HG03469 (cell line): ENCODE data around the gene DCLK2.
"Not testable (repeated sequence)": the region's sequence is repeated elsewhere in the genome, so short reads cannot be mapped to it uniquely, and the experiment has no call there.

Source experiments
- ATAC-seq: cut with Tn5 transposase; IDR thresholded peaks from one replicate; pipeline ENCODE4 v1.9.1; 2021; ENCODE audit warnings: mild to moderate bottlenecking, moderate library complexity, moderate number of reproducible peaks; ENCODE audit not compliant: unreplicated experiment

Gene DCLK2

DNA sequence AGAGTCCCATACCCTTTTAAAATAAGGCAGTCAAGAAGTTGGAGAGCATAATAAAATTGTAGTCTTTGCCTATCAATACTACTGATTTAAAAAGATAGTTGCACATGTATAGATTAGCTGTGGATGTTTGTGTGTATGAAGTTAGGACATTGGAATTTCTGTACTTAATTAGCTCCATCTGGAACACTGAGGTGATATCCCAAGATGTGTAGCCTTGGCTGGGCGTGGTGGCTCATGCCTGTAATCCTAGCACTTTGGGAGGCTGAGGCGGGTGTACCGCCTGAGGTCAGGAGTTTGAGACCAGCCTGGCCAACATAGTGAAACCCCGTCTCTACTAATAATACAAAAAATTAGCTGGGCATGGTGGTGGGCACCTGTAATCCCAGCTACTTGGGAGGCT lies 119.0 kb downstream of the DCLK2 start:
- ATAC-seq: not testable (repeated sequence)

DNA sequence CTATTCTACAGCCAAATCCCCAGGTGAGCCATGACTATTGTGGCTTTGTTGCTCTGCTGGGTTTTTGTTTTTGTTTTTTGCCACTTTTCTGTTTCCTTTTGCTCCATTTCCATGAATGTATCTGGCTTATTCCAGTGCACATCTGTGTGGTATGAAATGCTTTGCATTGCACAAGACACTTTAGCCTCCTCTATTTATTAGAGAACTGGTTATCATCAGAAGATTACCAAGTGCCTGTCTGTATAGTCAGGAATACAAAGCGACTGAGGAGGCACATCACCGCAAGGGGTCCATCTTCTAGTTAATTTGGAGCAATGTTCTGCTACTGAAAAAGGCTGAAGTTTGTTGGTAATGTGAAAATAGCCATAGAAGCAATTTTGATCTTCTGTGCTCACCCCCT lies 120.8 kb downstream of the DCLK2 start:
- no peak for ATAC-seq

DNA sequence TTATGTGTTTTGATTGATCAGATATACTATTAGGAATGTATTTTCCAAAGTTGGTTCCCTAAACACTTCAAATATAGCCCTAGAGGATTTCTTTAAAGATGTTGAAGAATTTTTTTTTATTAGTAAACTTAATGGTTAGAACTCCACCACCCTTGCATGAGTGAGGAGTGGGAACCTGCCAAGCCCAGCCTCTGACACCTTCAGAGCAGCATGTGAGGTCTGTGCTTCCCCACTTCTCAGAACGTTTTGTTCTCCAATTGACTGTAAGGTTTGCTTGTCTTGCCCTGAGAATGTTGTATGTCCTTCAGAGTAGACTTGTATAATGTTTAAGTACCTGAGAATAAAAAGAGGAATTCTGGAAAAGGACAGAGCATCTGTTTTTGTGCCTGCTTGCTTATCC lies 126.8 kb downstream of the DCLK2 start:
- no peak for ATAC-seq

DNA sequence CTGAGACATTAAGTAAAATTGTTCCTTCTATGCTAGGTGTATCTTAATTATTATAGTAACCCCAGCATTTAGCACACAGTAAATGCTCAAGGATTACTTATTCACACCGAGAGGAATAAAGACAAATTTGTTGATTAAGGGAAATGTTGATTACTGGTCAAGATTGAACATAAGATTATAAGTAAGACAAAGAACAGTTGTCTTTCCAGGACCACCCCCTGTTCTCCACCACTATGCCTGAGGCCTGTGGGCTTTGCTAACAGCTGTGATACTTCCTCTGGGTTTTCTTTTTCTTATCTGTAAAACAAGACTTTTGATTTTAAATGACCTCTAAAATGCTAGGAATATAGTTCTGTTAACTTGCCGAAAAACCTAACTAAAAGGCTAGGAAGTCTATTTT lies 128.0 kb downstream of the DCLK2 start:
- no peak for ATAC-seq

DNA sequence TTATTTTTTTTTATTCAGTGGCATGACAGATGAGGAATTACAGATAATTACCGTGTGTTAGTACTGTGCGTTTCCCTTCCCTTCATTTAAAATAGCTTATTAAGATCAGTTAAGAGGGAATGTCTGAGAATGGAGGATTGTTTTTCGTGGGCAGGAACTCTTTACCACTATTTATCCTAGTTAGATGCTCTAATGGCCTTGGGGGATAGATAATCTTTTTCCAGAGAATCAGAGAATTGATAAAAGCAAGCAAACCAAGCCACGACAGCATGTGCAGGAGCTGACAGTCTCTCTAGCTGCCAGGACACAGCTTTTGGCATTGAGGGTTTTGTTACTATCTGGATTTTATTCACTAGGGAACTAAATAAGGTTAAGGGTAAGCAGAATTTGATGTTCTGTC lies 128.7 kb downstream of the DCLK2 start:
- no peak for ATAC-seq

DNA sequence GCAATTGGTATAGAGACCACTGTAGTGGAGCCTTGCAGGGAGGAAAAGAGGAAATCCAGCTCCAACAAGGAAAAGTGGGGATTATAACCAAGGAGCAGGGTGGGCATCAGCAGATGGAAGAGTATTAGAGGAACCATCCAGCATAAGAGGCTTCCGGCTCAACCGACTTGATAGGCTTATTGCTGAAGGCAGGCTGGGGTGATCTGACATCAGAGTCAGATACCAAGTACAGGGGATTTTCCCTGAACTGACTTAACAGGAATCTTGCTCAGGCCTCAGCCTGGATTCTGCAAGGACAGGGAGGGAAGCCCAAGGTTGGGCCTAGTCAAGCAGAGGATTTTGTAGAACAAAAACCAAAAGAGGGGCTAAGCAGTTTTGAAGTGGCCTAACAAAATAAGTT lies 129.6 kb downstream of the DCLK2 start:
- ATAC-seq: no peak

DNA sequence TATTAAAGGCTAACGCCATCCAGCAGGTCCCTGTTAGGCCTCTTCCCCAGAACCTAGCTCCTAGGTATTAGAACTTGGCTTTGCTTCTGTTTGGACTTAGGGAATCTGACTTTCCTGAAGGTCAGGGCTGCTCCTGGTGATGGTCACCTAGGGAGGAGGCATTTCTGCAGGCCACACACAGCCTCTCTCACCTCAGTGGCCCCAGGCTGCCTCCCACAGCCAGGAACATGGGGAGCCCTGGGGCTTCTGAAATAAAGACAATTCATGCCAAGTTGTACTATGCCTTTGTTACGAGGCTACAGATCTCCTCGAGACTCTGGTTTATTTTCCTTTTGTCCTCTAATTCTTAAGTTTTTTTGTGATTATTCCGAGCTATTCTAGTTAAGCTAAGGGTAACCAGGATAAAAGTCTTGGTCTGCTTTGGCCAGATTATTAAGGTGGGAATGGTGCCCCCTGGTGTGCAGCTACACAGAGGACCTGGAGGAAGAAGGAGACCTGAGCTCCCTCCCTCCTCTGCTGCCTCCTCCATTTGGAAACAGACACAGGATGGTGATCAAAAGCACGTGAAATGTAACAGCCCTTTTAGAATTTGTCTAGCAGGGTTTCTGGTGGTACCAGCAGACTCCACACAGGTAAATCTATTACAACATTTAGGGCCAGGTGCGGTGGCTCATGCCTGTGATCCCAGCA lies 131.0 kb downstream of the DCLK2 start:
- ATAC-seq: no peak

DNA sequence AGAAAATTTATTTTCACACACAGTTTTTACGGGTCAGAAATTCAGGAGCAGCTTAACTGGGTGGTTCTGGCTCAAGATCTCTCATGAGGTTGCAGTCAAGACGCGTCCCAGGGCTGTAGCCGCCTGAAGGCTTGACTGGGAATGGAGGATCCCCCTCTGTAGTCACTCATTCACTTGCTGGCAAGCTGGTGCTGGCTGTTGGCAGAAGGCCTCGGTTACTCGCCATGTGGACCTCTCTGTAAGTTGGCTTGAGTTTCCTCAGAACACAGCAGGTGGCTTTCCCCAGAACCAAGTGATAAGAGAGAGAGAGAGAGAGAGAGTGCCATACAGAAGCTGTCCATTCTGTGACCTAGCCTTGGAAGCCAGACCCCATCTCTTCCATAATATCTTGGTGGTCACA lies 132.8 kb downstream of the DCLK2 start:
- ATAC-seq: no peak

DNA sequence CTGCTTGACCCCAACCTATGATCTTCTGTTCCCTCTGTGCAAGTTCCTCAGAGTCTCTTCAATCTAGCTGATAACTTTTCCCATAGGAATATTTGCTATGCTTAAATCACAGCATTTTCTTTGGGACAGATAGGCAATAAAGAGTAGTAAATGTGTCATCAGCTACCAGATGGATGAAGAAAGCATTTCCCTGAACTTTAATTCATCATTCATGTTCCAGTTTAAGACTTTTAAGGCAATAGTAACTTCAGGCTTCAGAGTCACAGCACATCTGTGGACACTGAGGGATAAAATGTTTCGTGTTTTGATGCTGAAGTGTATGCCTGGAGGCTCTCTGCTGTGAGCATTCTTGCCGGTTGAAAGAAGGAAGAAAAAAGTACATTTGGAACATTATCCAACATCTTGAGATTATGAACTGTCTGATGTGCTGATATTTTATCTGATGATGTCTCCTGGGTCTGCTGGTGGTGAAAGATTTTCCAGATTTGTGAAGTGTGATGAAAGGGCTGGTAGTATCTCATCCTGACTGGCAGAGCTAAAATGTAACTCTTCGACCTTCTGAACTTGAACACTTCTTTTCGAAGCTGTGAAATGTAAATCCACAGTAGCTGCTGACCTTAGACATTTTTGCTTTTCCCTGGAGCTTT lies 133.7 kb downstream of the DCLK2 start:
- ATAC-seq: no peak

DNA sequence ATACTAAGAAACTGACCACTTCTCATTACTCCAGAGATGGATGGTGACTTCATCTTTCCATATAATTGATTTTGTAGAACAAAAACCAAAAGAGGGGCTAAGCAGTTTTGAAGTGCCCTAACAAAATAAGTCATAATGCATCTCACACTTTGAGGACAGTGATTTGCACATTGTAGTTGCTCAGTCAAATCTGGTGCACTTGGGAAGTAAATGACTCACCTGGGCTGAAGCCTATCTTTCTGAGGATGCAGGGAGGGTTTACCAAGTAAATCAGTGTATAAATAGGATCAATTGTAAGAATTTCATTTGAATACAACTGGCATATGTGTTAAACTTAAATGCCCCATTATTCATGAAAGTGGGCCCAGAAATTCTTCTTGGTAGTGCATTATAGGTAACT lies 134.2 kb downstream of the DCLK2 start:
- ATAC-seq: no peak

DNA sequence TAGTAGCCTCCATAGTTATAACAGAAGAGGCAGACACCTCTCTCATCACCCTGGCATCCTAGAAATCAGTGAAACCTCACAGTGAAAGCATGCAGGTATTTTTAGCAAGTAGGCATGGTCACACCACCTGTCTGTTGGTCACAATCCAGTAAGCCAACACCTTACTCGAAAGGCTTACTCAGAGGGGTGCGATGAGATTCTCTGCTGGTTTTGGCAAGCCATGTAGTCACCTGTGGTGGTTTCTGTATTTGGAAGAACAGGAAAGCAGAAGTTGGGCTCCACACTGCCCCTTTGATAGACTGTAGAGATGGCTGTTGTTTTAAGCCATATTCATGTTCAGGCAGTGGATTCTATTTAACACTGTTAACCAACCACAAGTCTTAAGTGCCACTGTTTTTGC lies 134.7 kb downstream of the DCLK2 start:
- no peak for ATAC-seq

DNA sequence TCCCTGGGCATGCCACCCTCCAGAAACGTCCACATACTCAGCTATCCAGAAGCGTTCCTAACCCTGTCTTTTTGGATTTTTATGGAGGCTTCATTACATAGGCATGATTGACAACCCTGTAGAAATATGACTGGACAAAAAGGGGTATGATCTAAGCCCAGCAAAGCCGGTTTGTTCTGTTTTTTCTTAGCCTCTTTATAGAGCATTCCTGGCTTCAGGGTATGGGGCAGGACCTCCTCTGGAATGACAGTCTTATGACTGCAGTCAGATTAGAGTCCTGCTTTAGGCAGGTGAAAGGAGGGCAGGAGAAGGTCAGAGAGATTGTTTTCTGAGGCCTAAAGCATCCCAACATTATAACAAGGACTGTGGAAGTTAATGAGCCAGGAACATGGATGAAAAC lies 137.4 kb downstream of the DCLK2 start:
- no peak for ATAC-seq

DNA sequence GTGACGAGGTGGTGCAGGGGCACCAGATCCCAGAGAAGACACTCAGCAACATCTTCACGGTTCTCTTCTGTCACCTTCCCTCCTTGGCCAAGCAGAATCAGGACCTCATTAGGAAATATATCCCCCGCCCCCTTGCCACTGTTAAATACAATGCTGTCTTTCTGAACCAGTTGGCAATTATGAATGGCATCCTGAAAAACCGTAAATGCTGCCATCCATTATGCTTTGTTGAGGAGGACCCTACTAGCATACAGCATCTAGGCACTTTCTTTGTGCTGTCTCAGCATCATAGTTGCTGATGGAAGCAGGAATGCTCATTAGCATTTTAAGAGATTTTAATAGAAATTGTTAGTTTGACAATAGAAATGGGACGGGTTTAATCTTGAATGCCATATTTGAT lies 138.5 kb downstream of the DCLK2 start:
- ATAC-seq: no peak

DNA sequence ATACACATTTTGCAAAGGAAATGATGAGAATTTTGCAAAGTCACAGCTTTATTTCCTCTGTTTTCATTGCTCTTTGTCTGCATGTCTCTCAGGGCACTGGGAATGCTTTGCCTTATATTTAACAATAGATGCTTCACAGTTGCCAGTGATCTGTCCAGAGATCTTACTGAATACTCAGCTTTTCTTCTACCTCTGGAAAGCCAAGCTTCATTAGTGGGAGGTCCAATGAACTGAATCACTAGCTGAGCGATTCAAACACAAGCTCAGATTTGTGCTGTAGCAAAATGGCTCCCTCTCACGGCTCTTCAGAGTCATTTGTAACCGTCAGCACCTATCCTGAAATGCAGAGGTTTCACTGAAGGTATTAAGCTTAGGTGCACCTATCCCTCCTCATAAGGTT lies 138.9 kb downstream of the DCLK2 start:
- ATAC-seq: no peak

DNA sequence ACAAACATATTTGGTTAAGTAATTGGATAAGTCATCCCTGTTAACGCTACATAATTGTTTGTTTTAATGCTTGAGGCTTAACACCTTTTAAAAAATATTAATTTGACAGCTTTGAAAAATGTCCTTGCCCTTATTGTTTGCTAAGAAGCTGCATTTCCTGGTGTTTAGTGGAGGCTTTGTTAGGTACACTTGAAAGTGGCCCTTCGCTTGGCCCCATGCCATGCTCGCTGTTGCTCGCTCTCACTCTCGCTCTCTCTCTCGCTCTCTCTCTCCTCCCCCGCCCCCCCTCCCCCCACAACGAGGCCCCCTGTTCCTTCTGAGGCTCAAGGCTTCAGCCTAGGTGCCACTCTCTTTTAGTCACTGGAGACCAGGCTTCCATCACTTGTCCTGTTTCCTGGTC lies 139.6 kb downstream of the DCLK2 start:
- no peak for ATAC-seq

DNA sequence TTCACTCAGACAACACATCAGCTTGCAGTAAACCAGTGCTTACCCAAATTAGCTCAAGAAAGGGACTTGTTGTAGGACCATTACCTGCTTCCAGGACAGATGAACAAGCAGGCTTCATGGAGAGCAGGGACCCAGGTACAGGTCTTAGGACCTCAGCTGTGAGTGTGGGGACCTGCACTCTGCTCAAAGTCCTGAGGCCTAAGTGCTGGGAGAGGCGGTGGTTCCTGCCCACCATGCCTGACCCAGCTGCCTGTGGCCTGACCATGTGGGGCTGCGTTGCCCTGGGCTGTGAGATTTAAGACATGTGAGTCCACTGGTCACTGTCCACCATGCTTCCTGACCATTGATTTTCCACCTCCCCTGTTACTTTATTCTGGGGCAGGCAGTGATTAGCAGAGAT lies 140.2 kb downstream of the DCLK2 start:
- no peak for ATAC-seq

DNA sequence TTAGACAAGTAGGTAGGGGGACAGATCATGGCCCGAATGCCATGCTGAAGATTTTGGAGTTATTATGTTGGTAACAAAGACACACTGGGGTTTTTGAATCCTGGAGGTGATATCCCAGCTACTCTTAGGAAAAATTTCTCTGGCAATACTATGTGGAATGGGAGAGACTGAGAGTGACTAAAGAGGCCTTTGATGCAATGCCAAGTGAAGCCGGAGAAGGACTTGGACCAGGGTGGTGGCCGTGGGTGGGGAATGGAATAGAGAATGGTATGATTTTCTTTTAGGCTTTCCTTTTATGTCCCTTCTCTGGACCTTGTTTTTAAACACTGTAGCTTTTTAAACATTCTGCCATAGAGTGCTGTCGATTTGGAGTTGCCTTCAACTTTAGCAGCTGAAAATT lies 141.6 kb downstream of the DCLK2 start:
- no peak for ATAC-seq

DNA sequence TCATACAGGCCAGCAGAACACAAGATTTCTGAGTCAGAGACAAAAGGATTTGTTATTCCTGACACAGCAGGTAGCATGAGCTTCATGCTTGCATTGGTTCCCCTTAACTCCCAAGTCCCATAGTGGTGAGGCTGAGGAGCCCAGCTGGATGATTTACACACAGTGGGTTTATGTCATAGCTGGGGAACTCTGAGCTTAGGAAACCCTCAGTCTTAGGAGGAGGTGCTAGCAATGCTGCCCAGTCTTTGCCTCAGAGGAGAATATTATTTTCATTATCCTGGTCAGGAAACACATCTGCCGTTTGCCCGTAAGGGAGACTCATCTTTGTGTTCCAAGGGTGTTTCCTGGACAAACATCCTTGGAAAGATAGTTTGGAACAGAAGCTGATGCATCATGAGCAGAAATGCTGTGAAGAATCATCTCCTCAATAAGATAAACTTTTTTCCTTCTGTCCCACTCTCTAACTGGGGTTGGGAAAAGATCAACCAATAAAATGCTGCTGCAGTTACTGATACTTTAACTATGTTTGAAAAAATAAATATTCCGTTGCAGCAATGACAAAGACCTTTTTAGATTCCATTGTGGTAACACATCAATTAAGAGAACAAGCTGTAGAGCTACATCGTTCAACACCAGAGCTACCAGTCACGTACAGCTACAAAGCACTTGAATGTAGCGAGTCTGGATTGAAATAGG lies 146.8 kb downstream of the DCLK2 start:
- no peak for ATAC-seq

DNA sequence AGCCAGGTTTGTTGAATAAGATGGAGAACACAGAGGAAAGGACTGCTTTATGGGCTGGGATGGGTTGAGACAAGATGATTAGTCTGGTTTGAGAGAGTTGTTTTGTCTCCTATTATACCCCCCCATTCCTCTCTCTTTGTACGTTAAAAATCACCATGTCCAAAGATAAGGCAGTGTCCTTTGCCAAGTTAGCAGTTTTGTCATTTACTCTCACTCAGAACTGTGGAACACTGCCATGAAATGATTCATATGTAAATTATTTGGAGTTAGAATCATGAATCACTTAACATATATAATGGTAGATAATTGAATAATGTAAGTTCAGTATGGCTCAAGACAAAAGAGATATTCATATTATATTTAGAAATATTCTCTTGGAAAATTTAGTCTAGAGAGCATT lies 151.3 kb downstream of the DCLK2 start:
- ATAC-seq: no peak

DNA sequence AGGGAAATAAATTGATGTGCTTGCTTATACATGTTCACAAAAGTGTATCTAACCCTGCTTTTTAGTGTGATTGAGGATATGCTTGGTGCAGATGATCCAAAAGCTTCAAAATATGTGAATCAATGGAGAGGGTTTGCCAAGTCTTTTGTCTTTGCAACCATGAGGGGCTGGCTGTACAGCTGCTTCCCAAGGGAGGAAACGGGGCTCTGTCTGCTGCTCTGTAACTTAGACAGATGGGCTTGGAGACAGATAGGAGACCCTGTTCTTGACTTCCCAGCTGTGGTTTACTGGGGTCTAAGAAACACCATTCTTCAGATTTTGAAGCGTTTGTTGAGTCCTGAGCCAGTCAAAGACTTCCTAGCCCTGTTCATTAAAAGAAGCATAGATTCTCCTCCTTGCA lies 152.3 kb downstream of the DCLK2 start:
- no peak for ATAC-seq

DNA sequence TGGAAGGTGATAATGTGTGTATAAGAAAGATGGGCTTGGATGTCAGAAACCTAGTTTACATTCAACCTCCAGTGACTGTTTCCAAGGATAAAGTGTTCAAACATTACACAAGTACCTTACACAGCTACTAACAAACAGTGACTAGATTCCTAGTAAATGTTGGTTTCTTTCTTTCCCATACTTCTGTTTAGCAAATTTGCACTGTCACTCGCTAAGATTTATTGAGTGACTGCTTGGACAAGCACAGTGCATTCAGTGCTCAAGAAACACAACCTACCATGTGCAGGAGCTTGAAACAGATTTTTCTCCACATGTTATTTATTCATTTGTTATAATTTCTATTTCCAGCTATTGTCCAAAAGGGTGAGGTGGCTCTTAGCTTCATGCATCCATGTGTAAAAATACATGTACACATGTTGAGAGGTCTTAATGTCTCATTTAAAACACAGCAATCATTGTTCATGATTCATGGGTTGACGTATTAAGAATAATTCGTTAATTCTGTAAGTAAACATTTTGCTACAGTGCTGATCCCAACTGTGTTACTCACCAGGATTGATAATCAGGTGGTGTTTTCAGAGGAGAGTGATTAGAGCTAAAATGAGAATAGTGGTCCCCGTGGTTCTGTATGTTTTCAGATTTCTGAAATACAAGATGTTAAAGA lies 153.0 kb downstream of the DCLK2 start:
- no peak for ATAC-seq

DNA sequence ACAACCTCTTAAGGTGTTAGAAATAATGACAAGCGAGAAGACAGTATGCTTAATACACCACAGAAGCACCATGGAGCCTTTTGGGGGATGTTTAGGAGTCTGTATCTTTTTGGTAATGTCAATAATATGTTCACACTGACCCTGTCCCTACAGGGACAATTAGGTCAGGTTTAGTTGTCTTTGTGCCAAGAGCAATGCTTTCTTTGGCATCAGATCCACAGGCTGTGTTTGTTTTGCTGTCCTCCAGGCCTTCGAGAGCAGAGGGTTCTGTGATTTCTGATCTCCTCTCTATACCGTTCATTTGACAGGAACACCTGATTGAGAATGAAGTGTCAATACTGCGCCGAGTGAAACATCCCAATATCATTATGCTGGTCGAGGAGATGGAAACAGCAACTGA lies 153.8 kb downstream of the DCLK2 start:
- no peak for ATAC-seq
